H9 (cell line): Measurements from ENCODE around the gene ATG4D. TPM values are rescaled to one million over a fixed set of nuclear protein-coding genes. Genes with fewer than 3 reads are reported as not detected.

Experiments
- DNase-seq: peaks from one replicate; pipeline ENCODE4 v3.0.0-alpha.2; 2017
- H2AFZ ChIP-seq: one replicate; pipeline ENCODE4 v1.6.1; 2013; ENCODE audit warnings: mild to moderate bottlenecking, low read length, control low read depth, moderate library complexity
- H2AK5ac ChIP-seq: 2 replicates; pipeline ENCODE4 v1.6.1; 2013; ENCODE audit warnings: low read length, control low read depth, mixed read lengths; ENCODE audit not compliant: insufficient read length
- H2BK120ac ChIP-seq: one replicate; pipeline ENCODE4 v1.6.1; 2013; ENCODE audit warnings: low read depth, mild to moderate bottlenecking, low read length, control low read depth, inconsistent platforms; ENCODE audit not compliant: poor library complexity, severe bottlenecking
- H2BK12ac ChIP-seq: 2 replicates; pipeline ENCODE4 v1.6.1; 2013; ENCODE audit warnings: low read length, control low read depth, mixed read lengths, low read depth; ENCODE audit not compliant: insufficient read length
- H2BK15ac ChIP-seq: 2 replicates; pipeline ENCODE4 v1.6.1; 2013; ENCODE audit warnings: low read depth, low read length, control low read depth
- H2BK20ac ChIP-seq: one replicate; pipeline ENCODE4 v1.6.1; 2013; ENCODE audit warnings: low read depth, mild to moderate bottlenecking, low read length, control low read depth, inconsistent platforms; ENCODE audit not compliant: poor library complexity, severe bottlenecking
- H2BK5ac ChIP-seq: 2 replicates; pipeline ENCODE4 v1.6.1; 2013; ENCODE audit warnings: low read length, control low read depth, mixed read lengths; ENCODE audit not compliant: insufficient read length
- H3K14ac ChIP-seq: 2 replicates; pipeline ENCODE4 v1.6.1; 2013; ENCODE audit warnings: low read length, control low read depth; ENCODE audit not compliant: insufficient read depth
- H3K18ac ChIP-seq: 2 replicates; pipeline ENCODE4 v1.6.1; 2013; ENCODE audit warnings: low read depth, mild to moderate bottlenecking, mixed read lengths, low read length, control low read depth; ENCODE audit not compliant: insufficient read length
- H3K23ac ChIP-seq: 2 replicates; pipeline ENCODE4 v1.6.1; 2013; ENCODE audit warnings: low read length, control low read depth, mixed read lengths, low read depth; ENCODE audit not compliant: insufficient read length
- H3K23me2 ChIP-seq: 2 replicates; pipeline ENCODE4 v1.6.1; 2013; ENCODE audit warnings: low read depth, mild to moderate bottlenecking, mixed read lengths, low read length, control low read depth; ENCODE audit not compliant: insufficient read length, poor library complexity, severe bottlenecking
- H3K27ac ChIP-seq: 2 replicates; pipeline ENCODE4 v1.5.1; 2013; ENCODE audit warnings: low read length, control low read depth, mixed read lengths, low read depth; ENCODE audit not compliant: insufficient read length
- H3K27me3 ChIP-seq: 2 replicates; pipeline ENCODE4 v1.6.1; 2013; ENCODE audit warnings: low read length, control low read depth, inconsistent platforms; ENCODE audit not compliant: insufficient read depth
- H3K4ac ChIP-seq: 2 replicates; pipeline ENCODE4 v1.6.1; 2013; ENCODE audit warnings: low read depth, mild to moderate bottlenecking, control low read depth, inconsistent platforms, low read length, moderate library complexity
- H3K4me1 ChIP-seq: 2 replicates; pipeline ENCODE4 v1.6.1; 2013; ENCODE audit warnings: low read length, control low read depth, inconsistent platforms; ENCODE audit not compliant: insufficient read depth
- H3K4me2 ChIP-seq: 2 replicates; pipeline ENCODE4 v1.6.1; 2013; ENCODE audit warnings: low read length, control low read depth, mixed read lengths; ENCODE audit not compliant: insufficient read length, insufficient read depth
- H3K56ac ChIP-seq: 2 replicates; pipeline ENCODE4 v1.6.1; 2013; ENCODE audit warnings: low read depth, mild to moderate bottlenecking, mixed read lengths, low read length, control low read depth; ENCODE audit not compliant: insufficient read length
- H3K79me1 ChIP-seq: 2 replicates; pipeline ENCODE4 v1.6.1; 2013; ENCODE audit warnings: low read depth, mild to moderate bottlenecking, moderate library complexity, low read length, control low read depth, inconsistent platforms; ENCODE audit not compliant: insufficient read depth, poor library complexity, severe bottlenecking
- H3K79me2 ChIP-seq: 2 replicates; pipeline ENCODE4 v1.6.1; 2013; ENCODE audit warnings: low read length, control low read depth, inconsistent platforms; ENCODE audit not compliant: insufficient read depth
- H3K9ac ChIP-seq: 2 replicates; pipeline ENCODE4 v1.6.1; 2013; ENCODE audit warnings: low read length, control low read depth, mixed read lengths; ENCODE audit not compliant: insufficient read length; ENCODE audit errors: extremely low read depth
- H3K9me3 ChIP-seq: one replicate; pipeline ENCODE4 v1.6.1; 2013; ENCODE audit warnings: low read depth, low read length, inconsistent platforms; ENCODE audit not compliant: control insufficient read depth
- H3T11ph ChIP-seq: one replicate; pipeline ENCODE4 v1.6.1; 2013; ENCODE audit warnings: mild to moderate bottlenecking, low read length, control low read depth, inconsistent platforms
- H4K20me1 ChIP-seq: one replicate; pipeline ENCODE4 v1.6.1; 2013; ENCODE audit not compliant: control insufficient read depth, insufficient read length, insufficient read depth
- H4K5ac ChIP-seq: 2 replicates; pipeline ENCODE4 v1.6.1; 2013; ENCODE audit warnings: low read depth, mild to moderate bottlenecking, mixed read lengths, low read length, control low read depth; ENCODE audit not compliant: insufficient read length
- H4K8ac ChIP-seq: replicated peaks from 2 replicates; pipeline ENCODE4 v1.6.1; 2013; ENCODE audit warnings: low read length, control low read depth, mixed read lengths, low read depth; ENCODE audit not compliant: insufficient read length
- H4K91ac ChIP-seq: 2 replicates; pipeline ENCODE4 v1.6.1; 2013; ENCODE audit warnings: low read depth, mild to moderate bottlenecking, moderate library complexity, mixed read lengths, low read length, control low read depth; ENCODE audit not compliant: insufficient read length
- H3K27ac Mint-ChIP-seq, 3 experiments: 2 replicates in 2 of 3; 3 replicates in 1 of 3; pipeline ENCODE4 v1.8.0; 2020 to 2021; ENCODE audit warnings: mixed read lengths in 3 of 3, mild to moderate bottlenecking in 1 of 3, moderate library complexity in 1 of 3
- H3K27me3 Mint-ChIP-seq: 2 replicates; pipeline ENCODE4 v1.8.0; 2021; ENCODE audit warnings: low read depth, mild to moderate bottlenecking, moderate library complexity, mixed read lengths
- H3K36me3 Mint-ChIP-seq, 3 experiments: 2 replicates in 2 of 3; 3 replicates in 1 of 3; pipeline ENCODE4 v1.8.0; 2020 to 2021; ENCODE audit warnings: low read depth in 3 of 3, mixed read lengths in 3 of 3; ENCODE audit not compliant: insufficient read depth in 1 of 3
- H3K4me1 Mint-ChIP-seq, 2 experiments: 2 replicates each; pipeline ENCODE4 v1.8.0; 2020; ENCODE audit warnings: mixed read lengths in 2 of 2
- H3K4me3 Mint-ChIP-seq, 2 experiments: 2 replicates in 1 of 2; 3 replicates in 1 of 2; pipeline ENCODE4 v1.8.0; 2020 to 2021; ENCODE audit warnings: mild to moderate bottlenecking in 2 of 2, mixed read lengths in 2 of 2, moderate library complexity in 1 of 2
- H3K9me3 Mint-ChIP-seq, 2 experiments: 2 replicates in 1 of 2; 3 replicates in 1 of 2; pipeline ENCODE4 v1.8.0; 2020; ENCODE audit warnings: mild to moderate bottlenecking in 2 of 2, mixed read lengths in 2 of 2, moderate library complexity in 1 of 2
- CTCF ChIP-seq: fragments of 200-600 bp; sonication (generic); conservative IDR thresholded peaks from 3 replicates; pipeline ENCODE4 v1.8.0; 2021; ENCODE audit warnings: antibody characterized with exemption, mild to moderate bottlenecking
- WGBS: extraction: QIAGEN DNeasy Blood & Tissue Kit; methylation state at CpG from one replicate; pipeline ENCODE4 v1.1.7; 2013; ENCODE audit warnings: missing lambda C conversion rate, low lambda C conversion rate, mixed read lengths; ENCODE audit not compliant: insufficient read length; ENCODE audit errors: extremely low coverage; 5-methylcytosine and 5-hydroxymethylcytosine counted together
- total RNA-seq: library from RNA; stranded (reverse); gene quantifications from 2 replicates; pipeline ENCODE4 v1.2.1, GENCODE V29; 2021

ATG4D gene
- total RNA-seq, 1 experiment from 2014 or later: 55.8 TPM

GRCh38 chr19:10562609-10563008 is 18.9 kb downstream of the ATG4D start:
- Histone ChIP-seq H3K27me3 (no peaks in the 10 kb centered on the region), H3K9ac (no peak overlapping the region)
- peaks cover 33 to 53% (median 45%) of the 10 kb centered on the region in 3 experiments; a peak in 6 of 7 replicates for H3K36me3 Mint-ChIP-seq

More at GRCh38 chr19:10562609-10563008, 18.9 kb downstream of the ATG4D start:
- Histone ChIP-seq H2BK15ac (no peak overlapping the region), H4K5ac (no peak overlapping the region), H2BK5ac (no peak overlapping the region), H2BK20ac (no peak overlapping the region), H3K4ac (no peak overlapping the region), H3K14ac (no peak overlapping the region), H4K20me1 (peaks cover 2% of the 10 kb centered on the region), H2BK120ac (no peak overlapping the region), H3T11ph (no peak overlapping the region), H3K23me2 (no peaks in the 10 kb centered on the region), H3K9me3 (no peaks in the 10 kb centered on the region), H4K91ac (no peak overlapping the region), H2AK5ac (no peak overlapping the region), H3K18ac (no peak overlapping the region), H4K8ac (no peak overlapping the region), H3K23ac (no peak overlapping the region), H3K4me1 (no peaks in the 10 kb centered on the region), H3K56ac (no peak overlapping the region), H3K4me2 (no peak overlapping the region), H2AFZ (no peak overlapping the region), H3K27ac (no peak overlapping the region), H3K79me2 (no peaks in the 10 kb centered on the region), H2BK12ac (no peak overlapping the region), H3K79me1 (no peaks in the 10 kb centered on the region)
- Mint-ChIP-seq H3K9me3 (no peaks in the 10 kb centered on the region), H3K27me3 (peaks cover 10% of the 10 kb centered on the region), H3K4me1 (peaks cover 22 to 23% of the 10 kb centered on the region in 2 experiments), H3K4me3 (no peak overlapping the region), H3K27ac (no peak overlapping the region)
- no peak for TF ChIP-seq CTCF
- no CpG with 5 or more reads among the region's 5 CpGs for WGBS
- no peak for DNase-seq
